Keratinocyte (primary cell): Measurements from ENCODE around the gene POLE3.

ENCODE experiments used
- CTCF ChIP-seq, 3 experiments: IDR thresholded peaks in 1 of 3; conservative IDR thresholded peaks in 1 of 3; optimal IDR thresholded peaks in 1 of 3; 2 replicates in 2 of 3; 3 replicates in 1 of 3; pipeline versions ENCODE3 to v1.5.1; 2011; ENCODE audit warnings: low read length in 3 of 3, mild to moderate bottlenecking in 3 of 3, moderate library complexity in 2 of 3, control low read depth in 1 of 3, inconsistent platforms in 1 of 3; ENCODE audit not compliant: insufficient read depth in 2 of 3; ENCODE audit errors: extremely low read depth in 1 of 3
- EZH2 ChIP-seq: IDR thresholded peaks from one replicate; pipeline ENCODE4 v1.6.1; 2012; ENCODE audit warnings: inconsistent platforms, mild to moderate bottlenecking, low read length, moderate library complexity

- TF ChIP-seq CTCF (optimal IDR thresholded peaks at IDR 0.05 in 1 of 3, IDR thresholded peaks at IDR 0.05 in 1 of 3, conservative IDR thresholded peaks at IDR 0.05 in 1 of 3; ENCODE audit: extremely low read depth in 1 of 3, insufficient read depth in 2 of 3, low read length in 3 of 3): no peak
- no peak for TF ChIP-seq EZH2
Observed at GRCh38 chr9:113388833-113389232, 21.6 kb downstream of the POLE3 start.
